ENCODE measurements around the gene AP1AR.
A peak's percentile ranks its signal among the peaks of the same experiment; 100 is the strongest.

The AP1AR gene

GRCh38 chr4:112316360-112316759 is 84.8 kb downstream of the AP1AR start:
- H3K27me3 Mint-ChIP-seq, result no peaks in the 10 kb centered on the region
- no peak for DNase-seq (ENCODE audit: low spot score in 2 of 2)
- H3K27ac Mint-ChIP-seq (ENCODE audit: low read depth), result no peak overlapping the region
- H3K9me3 Mint-ChIP-seq, result no peaks in the 10 kb centered on the region
- no peaks in the 10 kb centered on the region for H3K36me3 Mint-ChIP-seq (ENCODE audit: insufficient read depth)
- ATAC-seq (replicated peaks; ENCODE audit: extremely low read depth, poor library complexity, severe bottlenecking), result no peak
- no peaks in the 10 kb centered on the region for H3K4me1 Mint-ChIP-seq
- no peak overlapping the region for H3K4me3 Mint-ChIP-seq

GRCh38 chr4:112318239-112319142 is 86.9 kb downstream of the AP1AR start:
- no peak for DNase-seq (ENCODE audit: low spot score in 2 of 2)
- Mint-ChIP-seq H3K4me1 (no peaks in the 10 kb centered on the region), H3K36me3 (ENCODE audit: insufficient read depth) (no peaks in the 10 kb centered on the region), H3K9me3 (no peaks in the 10 kb centered on the region), H3K4me3 (no peak overlapping the region), H3K27me3 (no peaks in the 10 kb centered on the region), H3K27ac (ENCODE audit: low read depth) (no peak overlapping the region)
- ATAC-seq (replicated peaks; ENCODE audit: extremely low read depth, poor library complexity, severe bottlenecking), result peak; percentile 56
